Karpas-422 (cell line): ENCODE measurements around the gene SFTA2. TPM values are rescaled to one million over a fixed set of nuclear protein-coding genes. Genes with fewer than 3 reads are reported as not detected.
A peak's percentile ranks its signal among the peaks of the same experiment; 100 is the strongest.
"Not testable (repeated sequence)": the region's sequence is repeated elsewhere in the genome, so short reads cannot be mapped to it uniquely, and the experiment has no call there.

Source experiments
- DNase-seq: peaks from one replicate; pipeline ENCODE4 v3.0.0-alpha.2; 2015
- H2AFZ ChIP-seq: fragments of 200-600 bp; sonication (generic); 2 replicates; pipeline ENCODE4 v1.6.1; 2014; ENCODE audit warnings: antibody characterized with exemption, low read length, mixed read lengths
- H3K27ac ChIP-seq: fragments of 200-600 bp; sonication (generic); 2 replicates; pipeline ENCODE4 v1.5.1; 2014; ENCODE audit warnings: mild to moderate bottlenecking, low read length, moderate library complexity
- H3K27me3 ChIP-seq: fragments of 200-600 bp; sonication (generic); 2 replicates; pipeline ENCODE4 v1.6.1; 2014; ENCODE audit warnings: low read length, mixed read lengths
- H3K36me3 ChIP-seq: fragments of 200-600 bp; sonication (generic); 2 replicates; pipeline ENCODE4 v1.6.1; 2014; ENCODE audit warnings: low read length, mixed read lengths; ENCODE audit not compliant: insufficient read depth
- H3K4me1 ChIP-seq: fragments of 200-600 bp; sonication (generic); 2 replicates; pipeline ENCODE4 v1.6.1; 2014; ENCODE audit warnings: mild to moderate bottlenecking, low read length, mixed read lengths
- H3K4me2 ChIP-seq: fragments of 200-600 bp; sonication (generic); 2 replicates; pipeline ENCODE4 v1.6.1; 2014; ENCODE audit warnings: low read length, low read depth, mild to moderate bottlenecking; ENCODE audit not compliant: poor library complexity, severe bottlenecking
- H3K4me3 ChIP-seq: fragments of 200-600 bp; sonication (generic); 2 replicates; pipeline ENCODE4 v1.5.1; 2014; ENCODE audit warnings: mild to moderate bottlenecking, antibody characterized with exemption, low read length, mixed read lengths
- H3K79me2 ChIP-seq: fragments of 200-600 bp; sonication (generic); 2 replicates; pipeline ENCODE4 v1.6.1; 2014; ENCODE audit warnings: mild to moderate bottlenecking, low read length, mixed read lengths
- H3K9ac ChIP-seq: fragments of 200-600 bp; sonication (generic); 2 replicates; pipeline ENCODE4 v1.6.0; 2014; ENCODE audit warnings: low read length
- H3K9me2 ChIP-seq: fragments of 200-600 bp; sonication (generic), shearing (Covaris generic); replicated peaks from 2 replicates; pipeline ENCODE4 v1.6.0; 2014; ENCODE audit warnings: mild to moderate bottlenecking, low read length, moderate library complexity; ENCODE audit not compliant: insufficient read depth
- H3K9me3 ChIP-seq: fragments of 300-700, 200-600 bp; sonication (generic); 2 replicates; pipeline ENCODE4 v1.6.1; 2014; ENCODE audit warnings: low read length, mixed read lengths
- H4K20me1 ChIP-seq: fragments of 200-600 bp; sonication (generic); 2 replicates; pipeline ENCODE4 v1.6.1; 2014; ENCODE audit warnings: mild to moderate bottlenecking, antibody characterized with exemption, low read length, low read depth; ENCODE audit not compliant: insufficient read depth
- total RNA-seq: library from RNA; depleted of rRNA; stranded (reverse); fragments of >200 nt; shearing (Covaris generic); gene quantifications from 2 replicates; pipeline ENCODE4 v1.2.3, GENCODE V29; 2014; ENCODE audit warnings: low replicate concordance

SFTA2 gene
- total RNA-seq, 1 experiment from 2014 or later: not detected

- peak; percentile 95 for DNase-seq
- H3K27ac ChIP-seq: peak within 1 kb of the TSS; percentile 58
- H2AFZ ChIP-seq: peak within 1 kb of the TSS; percentile 96
- H3K9ac ChIP-seq: peak within 1 kb of the TSS; percentile 90
- H3K79me2 ChIP-seq: peaks cover 30% of the 10 kb centered on the region
- no peaks in the 10 kb centered on the region for H3K9me3 ChIP-seq
- peaks cover 12% of the 10 kb centered on the region; the same call in 1 of the 2 replicates for H3K36me3 ChIP-seq
- no peaks in the 10 kb centered on the region for H3K27me3 ChIP-seq
- H3K4me3 ChIP-seq: peak within 1 kb of the TSS; percentile 81
- no peaks in the 10 kb centered on the region for H3K9me2 ChIP-seq
- no peaks in the 10 kb centered on the region for H4K20me1 ChIP-seq
- H3K4me2 ChIP-seq: peak within 1 kb of the TSS; percentile 97
- peaks cover 25% of the 10 kb centered on the region for H3K4me1 ChIP-seq
These were observed 17.7 kb downstream of the SFTA2 start, which contains the start of gene VARS2 for GRCh38 chr6:30914076-30914853. VARS2 (plus strand) TSS chr6:30914238; CDS start chr6:30914837, 599 bp downstream.

DNA sequence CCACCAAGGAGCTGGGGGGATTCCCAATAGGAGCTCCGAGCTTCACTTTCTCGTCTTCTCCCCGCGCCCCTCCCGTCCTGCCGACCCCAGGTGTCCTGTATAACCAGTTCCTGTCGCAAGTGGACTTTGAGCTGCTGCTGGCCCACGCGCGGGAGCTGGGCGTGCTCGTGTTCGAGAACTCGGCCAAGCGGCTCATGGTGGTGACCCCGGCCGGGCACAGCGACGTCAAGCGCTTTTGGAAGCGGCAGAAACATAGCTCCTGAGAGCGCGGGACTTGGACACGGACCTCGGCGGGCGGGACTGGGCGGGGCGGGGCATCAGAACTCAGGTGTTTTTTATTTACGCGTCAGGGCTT, 18.3 kb downstream of the SFTA2 start:
- H3K36me3 ChIP-seq: peaks cover 12% of the 10 kb centered on the region; the same call in 1 of the 2 replicates
- H3K79me2 ChIP-seq: peaks cover 35% of the 10 kb centered on the region
- H3K9me3 ChIP-seq: no peaks in the 10 kb centered on the region
- no peak for DNase-seq
- peak overlapping the region; percentile 81 for H3K4me3 ChIP-seq
- no peaks in the 10 kb centered on the region for H4K20me1 ChIP-seq
- H3K4me1 ChIP-seq: peaks cover 30% of the 10 kb centered on the region
- peak overlapping the region; percentile 90 for H3K9ac ChIP-seq
- H3K9me2 ChIP-seq: no peaks in the 10 kb centered on the region
- H3K4me2 ChIP-seq: peak overlapping the region; percentile 97
- H3K27me3 ChIP-seq: no peaks in the 10 kb centered on the region
- H2AFZ ChIP-seq: peak overlapping the region; percentile 96
- no peak overlapping the region for H3K27ac ChIP-seq

GRCh38 chr6:30912746-30913520, 19.0 kb downstream of the SFTA2 start:
- H3K4me2 ChIP-seq: peak overlapping the region; percentile 97
- no peaks in the 10 kb centered on the region for H3K9me2 ChIP-seq
- H3K4me1 ChIP-seq: peaks cover 31% of the 10 kb centered on the region
- DNase-seq: no peak
- peak overlapping the region; percentile 81; the same call in 1 of the 2 replicates for H3K4me3 ChIP-seq
- H3K79me2 ChIP-seq: peaks cover 42% of the 10 kb centered on the region
- H3K27ac ChIP-seq: no peak overlapping the region
- H2AFZ ChIP-seq: peak overlapping the region; percentile 96; the same call in 1 of the 2 replicates
- H4K20me1 ChIP-seq: no peaks in the 10 kb centered on the region
- peaks cover 12% of the 10 kb centered on the region; the same call in 1 of the 2 replicates for H3K36me3 ChIP-seq
- H3K9ac ChIP-seq: 0 out of 2 replicates have a peak overlapping the region, but pooled peaks have one; percentile 90
- H3K27me3 ChIP-seq: no peaks in the 10 kb centered on the region
- no peaks in the 10 kb centered on the region for H3K9me3 ChIP-seq

- H3K4me3 ChIP-seq, H3K27ac ChIP-seq, H2AFZ ChIP-seq, H3K9me2 ChIP-seq, H3K9ac ChIP-seq, H3K36me3 ChIP-seq, H3K9me3 ChIP-seq, H3K27me3 ChIP-seq, DNase-seq, H4K20me1 ChIP-seq, H3K4me2 ChIP-seq: not testable (repeated sequence)
- peaks cover 29% of the 10 kb centered on the region for H3K79me2 ChIP-seq
- H3K4me1 ChIP-seq: peaks cover 25% of the 10 kb centered on the region
These were observed 21.5 kb downstream of the SFTA2 start for GRCh38 chr6:30910473-30910872.

- Histone ChIP-seq H3K36me3 (no peaks in the 10 kb centered on the region), H4K20me1 (no peaks in the 10 kb centered on the region), H3K27ac (no peak overlapping the region), H3K27me3 (no peaks in the 10 kb centered on the region), H3K4me2 (peak overlapping the region; percentile 81), H2AFZ (no peak overlapping the region; the same call in 1 of the 2 replicates), H3K9ac (peak overlapping the region; percentile 89), H3K4me1 (peaks cover 14% of the 10 kb centered on the region), H3K9me2 (no peaks in the 10 kb centered on the region), H3K79me2 (peaks cover 17% of the 10 kb centered on the region), H3K4me3 (peak overlapping the region; percentile 97), H3K9me3 (no peaks in the 10 kb centered on the region)
- no peak for DNase-seq
These were observed 23.3 kb downstream of the SFTA2 start for GRCh38 chr6:30908700-30909099.

- DNase-seq: peak; percentile 99
- Histone ChIP-seq H4K20me1 (no peaks in the 10 kb centered on the region), H2AFZ (peak within 1 kb of the TSS; percentile 97), H3K36me3 (no peaks in the 10 kb centered on the region), H3K27me3 (no peaks in the 10 kb centered on the region), H3K27ac (no peak within 1 kb of the TSS), H3K4me3 (peak within 1 kb of the TSS; percentile 97), H3K4me2 (peak within 1 kb of the TSS; percentile 81), H3K4me1 (peaks cover 9% of the 10 kb centered on the region), H3K9me3 (no peaks in the 10 kb centered on the region), H3K9ac (peak within 1 kb of the TSS; percentile 89), H3K9me2 (no peaks in the 10 kb centered on the region), H3K79me2 (peaks cover 17% of the 10 kb centered on the region)
These were observed 24.0 kb downstream of the SFTA2 start, which contains the start of gene GTF2H4 for GRCh38 chr6:30907758-30908591. GTF2H4 (plus strand) TSS chr6:30908207.

- H3K9me3 ChIP-seq, H2AFZ ChIP-seq, H3K27ac ChIP-seq, H3K9me2 ChIP-seq, H3K9ac ChIP-seq, H3K36me3 ChIP-seq, H3K27me3 ChIP-seq, DNase-seq, H4K20me1 ChIP-seq, H3K4me1 ChIP-seq: not testable (repeated sequence)
- peak overlapping the region; percentile 81 for H3K4me2 ChIP-seq
- H3K4me3 ChIP-seq: peak overlapping the region; percentile 97; the same call in 1 of the 2 replicates
- H3K79me2 ChIP-seq: peaks cover 17% of the 10 kb centered on the region
These were observed 24.6 kb downstream of the SFTA2 start for GRCh38 chr6:30907290-30907757.
